GM18505 (cell line): Measurements from ENCODE around the gene PER3.
"Not testable (repeated sequence)": the region's sequence is repeated elsewhere in the genome, so short reads cannot be mapped to it uniquely, and the experiment has no call there.

Source experiments
- ATAC-seq: cut with Tn5 transposase; IDR thresholded peaks from one replicate; pipeline ENCODE4 v1.9.1; 2021; ENCODE audit not compliant: unreplicated experiment
- POLR2A ChIP-seq: IDR thresholded peaks from 4 replicates; pipeline ENCODE4 v1.6.1; 2011; ENCODE audit warnings: borderline replicate concordance; ENCODE audit not compliant: insufficient read depth, insufficient read length; ENCODE audit errors: extremely low read depth

The PER3 gene

DNA sequence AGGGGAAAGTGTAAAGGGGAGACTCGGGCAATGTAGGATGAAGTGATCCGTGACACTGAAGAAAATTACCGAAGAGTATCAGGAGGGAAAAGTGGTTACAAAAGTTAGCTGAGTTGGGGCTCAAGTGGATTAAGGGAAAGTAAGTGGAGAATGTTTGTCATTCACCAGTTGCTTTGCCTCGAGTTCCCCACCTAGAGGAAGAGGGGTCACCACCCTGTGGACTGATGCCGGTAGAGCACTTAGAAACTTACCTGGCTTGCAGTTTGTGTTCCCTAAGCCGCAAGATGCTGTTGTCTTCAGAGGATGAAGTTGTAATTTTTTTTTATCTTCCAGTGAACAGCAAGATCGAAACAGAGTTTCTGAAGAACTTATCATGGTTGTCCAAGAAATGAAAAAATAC, 1.0 kb downstream of the PER3 start:
- no peak for TF ChIP-seq POLR2A
- ATAC-seq: no peak

DNA sequence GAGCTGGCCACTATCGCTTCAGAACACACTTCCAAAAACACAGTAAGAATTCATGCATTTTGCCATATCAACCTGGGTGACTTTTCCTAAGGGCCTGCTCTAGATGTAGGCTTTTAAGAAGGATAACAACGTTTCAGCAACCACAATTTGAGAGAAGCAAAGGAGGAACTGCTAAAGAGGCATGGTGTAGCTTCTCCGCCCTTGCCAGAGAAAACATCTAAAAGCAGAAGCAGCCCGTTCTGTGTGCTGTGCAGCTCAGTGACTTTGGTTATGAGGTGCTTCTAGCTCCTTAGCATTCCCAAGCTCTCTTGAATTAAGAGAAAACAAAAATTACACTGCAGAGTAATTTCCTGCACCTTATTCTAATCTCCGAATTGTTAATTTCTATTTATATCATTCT, 2.7 kb downstream of the PER3 start:
- ATAC-seq: no peak
- no peak for TF ChIP-seq POLR2A

DNA sequence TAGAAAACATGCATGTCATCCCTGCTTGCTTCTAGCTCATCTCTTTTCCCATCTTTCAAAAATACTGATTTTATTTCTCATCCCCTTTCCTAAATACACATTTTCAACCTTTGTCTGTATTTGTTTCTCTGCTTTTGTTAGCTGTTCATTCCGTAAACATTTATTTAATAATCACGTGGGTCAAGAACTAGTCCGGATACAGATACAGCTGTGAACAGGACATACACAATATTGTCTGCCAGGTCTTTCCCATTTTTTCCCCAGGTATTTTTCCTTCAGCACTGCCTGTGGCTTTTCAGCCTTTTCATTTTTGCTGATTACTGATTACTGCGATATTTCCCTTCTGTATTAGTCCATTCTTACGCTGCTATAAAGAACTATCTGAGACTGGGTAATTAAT, 5.7 kb downstream of the PER3 start:
- TF ChIP-seq POLR2A: no peak
- no peak for ATAC-seq

- not testable (repeated sequence) for ATAC-seq
Measured at GRCh38 chr1:7791027-7791426, 6.9 kb downstream of the PER3 start.

DNA sequence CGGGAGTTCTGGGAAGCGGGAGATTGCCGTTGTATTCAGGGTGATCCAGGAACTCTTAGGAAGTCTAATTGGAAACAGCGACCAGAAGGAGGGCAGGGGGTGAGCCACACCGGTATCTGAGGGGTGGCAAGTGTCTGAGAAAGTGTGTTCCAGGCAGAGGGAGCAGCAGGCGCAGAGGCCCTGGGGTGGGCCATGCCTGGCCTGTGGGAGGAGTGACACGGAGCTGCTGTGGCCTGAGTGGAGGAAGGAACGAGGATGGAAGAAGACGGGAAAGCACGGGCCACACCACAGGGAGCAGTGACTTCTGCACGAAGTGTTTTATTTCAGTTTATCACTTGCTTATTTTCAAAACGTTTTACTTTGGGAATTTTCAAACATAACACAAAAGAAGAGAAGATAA, 11.3 kb downstream of the PER3 start:
- no peak for ATAC-seq

DNA sequence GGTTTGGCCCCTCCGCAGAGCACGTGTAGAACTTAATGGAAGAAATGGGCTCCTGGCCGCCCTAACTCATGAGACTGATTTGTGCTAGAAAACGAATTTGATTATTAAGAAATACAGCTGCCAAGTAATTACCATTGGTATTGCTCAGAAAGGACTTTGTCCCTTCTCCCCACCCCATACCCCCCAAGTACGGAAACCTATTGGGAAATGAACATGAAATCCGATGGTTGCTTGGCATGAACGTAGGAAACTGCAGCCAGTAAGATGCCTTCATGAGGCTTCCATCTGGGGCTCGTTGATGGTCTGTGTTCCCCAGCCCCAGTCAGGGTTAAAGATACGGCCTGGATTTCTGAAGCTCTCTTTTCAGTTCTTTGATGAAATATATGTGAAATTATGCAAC, 21.4 kb downstream of the PER3 start:
- ATAC-seq: no peak
- no peak for TF ChIP-seq POLR2A

More for the DNA sequence above, 11.3 kb downstream of the PER3 start:
- no peak for TF ChIP-seq POLR2A

- TF ChIP-seq POLR2A: no peak
Measured at GRCh38 chr1:7808253-7808844, 24.3 kb downstream of the PER3 start.

DNA sequence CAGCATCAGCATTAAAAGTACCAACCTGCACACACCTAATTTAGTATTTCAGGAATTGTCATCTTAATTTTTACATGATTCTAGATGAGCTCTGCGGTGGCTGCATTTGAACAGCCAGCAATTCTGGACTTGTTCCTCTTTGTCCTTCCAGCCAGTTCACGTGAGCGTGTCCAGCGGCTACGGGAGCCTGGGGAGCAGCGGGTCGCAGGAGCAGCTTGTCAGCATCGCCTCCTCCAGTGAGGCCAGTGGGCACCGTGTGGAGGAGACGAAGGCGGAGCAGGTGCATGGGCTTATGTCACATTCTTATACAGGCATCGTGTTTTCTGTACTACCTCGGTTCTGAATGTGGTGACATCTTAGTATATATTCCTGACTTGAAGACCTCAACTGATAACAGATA, 25.7 kb downstream of the PER3 start:
- no peak for ATAC-seq
- TF ChIP-seq POLR2A: no peak

More at GRCh38 chr1:7808253-7808844, 24.3 kb downstream of the PER3 start:
- no peak for ATAC-seq

- no peak for TF ChIP-seq POLR2A
- no peak for ATAC-seq
Measured at GRCh38 chr1:7810395-7810794, 26.3 kb downstream of the PER3 start.

- ATAC-seq: no peak
- TF ChIP-seq POLR2A: no peak
Measured at GRCh38 chr1:7811476-7811875, 27.4 kb downstream of the PER3 start.

DNA sequence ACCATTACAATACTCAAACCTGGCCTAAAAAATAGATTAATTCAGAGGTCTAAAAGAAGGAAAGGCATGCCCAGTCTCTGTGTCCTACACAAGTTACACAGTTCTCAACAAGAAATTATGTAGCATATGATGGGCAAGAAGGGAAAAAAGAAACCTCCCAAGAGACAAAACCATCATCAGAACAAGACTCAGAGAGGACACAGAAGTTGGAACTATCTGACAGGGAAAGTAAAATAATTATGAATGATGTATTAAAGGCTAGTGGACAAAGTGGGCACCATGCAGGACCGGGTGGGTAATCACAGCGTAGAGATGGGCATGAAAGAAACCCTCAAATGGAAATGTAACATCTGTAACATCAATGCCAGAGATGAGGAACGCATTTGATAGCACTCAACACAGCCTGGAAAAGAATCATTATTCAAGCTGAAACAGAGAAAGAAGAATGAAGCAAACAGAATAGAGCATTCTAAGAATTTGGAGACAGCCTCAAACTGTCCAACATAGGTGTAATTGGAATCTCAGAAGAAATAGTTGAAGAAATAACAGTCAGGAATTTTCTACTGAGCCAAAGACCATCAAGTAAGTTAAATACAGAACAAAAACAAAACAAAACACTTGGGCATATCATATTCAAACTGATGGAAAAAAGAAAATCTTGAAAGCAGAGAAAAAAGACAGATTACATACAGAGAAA, 29.7 kb downstream of the PER3 start:
- no peak for TF ChIP-seq POLR2A
- no peak for ATAC-seq

- ATAC-seq: no peak
- TF ChIP-seq POLR2A: no peak
Measured at GRCh38 chr1:7821282-7821681, 37.2 kb downstream of the PER3 start.

DNA sequence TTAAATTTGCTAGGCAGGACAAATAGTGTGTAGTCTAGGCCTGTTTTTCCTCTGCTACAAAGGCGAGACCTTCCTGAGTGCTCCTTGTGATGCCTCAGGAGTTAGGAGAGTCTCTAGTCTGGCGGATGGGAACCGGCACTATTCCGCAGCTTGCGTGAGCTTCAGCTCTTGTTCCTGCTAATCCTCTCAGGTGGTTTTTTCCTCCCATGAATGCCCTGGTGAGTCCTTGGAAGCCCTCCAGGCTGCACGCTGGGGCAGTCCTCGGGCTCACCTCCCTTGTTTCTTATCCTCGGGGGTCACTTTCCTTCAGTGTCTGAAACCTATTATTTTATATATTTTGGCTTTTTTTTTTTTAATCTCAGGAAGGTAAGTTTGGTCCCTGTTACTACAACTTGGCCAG, 40.6 kb downstream of the PER3 start:
- no peak for TF ChIP-seq POLR2A
- no peak for ATAC-seq

GRCh38 chr1:7826363-7826762, 42.3 kb downstream of the PER3 start:
- TF ChIP-seq POLR2A: no peak
- ATAC-seq: no peak
